ENCODE measurements around the gene HSD3B7.

Gene HSD3B7

GRCh38 chr16:31031276-31031675, 46.3 kb downstream of the HSD3B7 start:
- DNase-seq, result no peak

- DNase-seq, result peak; percentile 99
Observed at GRCh38 chr16:31032736-31033708, 48.0 kb downstream of the HSD3B7 start, which contains the start of gene STX4. Gene STX4 (plus strand): TSS chr16:31033558. CDS start chr16:31033806, 248 bp downstream.

- peak; percentile 87 to 88 for DNase-seq
Observed at GRCh38 chr16:31033709-31034492, 48.9 kb downstream of the HSD3B7 start.

GRCh38 chr16:31036691-31037090, 51.7 kb downstream of the HSD3B7 start:
- DNase-seq, result no peak
